CD14-positive monocyte (primary cell): ENCODE data around the gene CACNB2. TPM values are rescaled to one million over a fixed set of nuclear protein-coding genes. Genes with fewer than 3 reads are reported as not detected.
A peak's percentile ranks its signal among the peaks of the same experiment; 100 is the strongest.

Experiments used
- DNase-seq, 3 donors: peaks; one replicate each; pipeline ENCODE4 v3.0.0-alpha.2; 2011 to 2022
- H2AFZ ChIP-seq: 2 replicates; pipeline ENCODE4 v1.6.0; 2012; ENCODE audit warnings: mild to moderate bottlenecking, low read depth, low read length, inconsistent platforms; ENCODE audit not compliant: insufficient read depth, poor library complexity, severe bottlenecking
- H3K27ac ChIP-seq, 2 donors: 1 replicate in 1 of 2; 2 replicates in 1 of 2; pipeline ENCODE4 v1.5.1; 2012 to 2013; ENCODE audit warnings: low read length in 2 of 2, control low read depth in 1 of 2, inconsistent platforms in 1 of 2, low read depth in 1 of 2, mild to moderate bottlenecking in 1 of 2
- H3K27me3 ChIP-seq, 2 donors: one replicate each; pipeline versions ENCODE4 v1.6.0 to v1.6.1; 2011 to 2013; ENCODE audit warnings: low read length in 2 of 2; ENCODE audit not compliant: control insufficient read depth in 2 of 2, insufficient read depth in 2 of 2
- H3K36me3 ChIP-seq, 2 donors: replicated peaks in 1 of 2; 1 replicate in 1 of 2; 2 replicates in 1 of 2; pipeline versions ENCODE4 v1.5.1 to v1.6.1; 2012 to 2013; ENCODE audit warnings: low read length in 2 of 2, control low read depth in 1 of 2, inconsistent platforms in 1 of 2, mild to moderate bottlenecking in 1 of 2; ENCODE audit not compliant: insufficient read depth in 2 of 2, control insufficient read depth in 1 of 2
- H3K4me1 ChIP-seq, 2 donors: 1 replicate in 1 of 2; 2 replicates in 1 of 2; pipeline versions ENCODE4 v1.5.1 to v1.6.1; 2012 to 2013; ENCODE audit warnings: low read length in 2 of 2, control low read depth in 1 of 2, inconsistent platforms in 1 of 2, mild to moderate bottlenecking in 1 of 2, moderate library complexity in 1 of 2; ENCODE audit not compliant: insufficient read depth in 2 of 2, control insufficient read depth in 1 of 2
- H3K4me2 ChIP-seq: replicated peaks from 2 replicates; pipeline ENCODE3; 2012; ENCODE audit warnings: low read length, moderate library complexity, mild to moderate bottlenecking; ENCODE audit not compliant: poor library complexity, severe bottlenecking; ENCODE audit errors: extremely low read depth
- H3K4me3 ChIP-seq, 3 experiments: fragments of 200-600 bp in 1 of 3; sonication (generic) in 1 of 3; replicated peaks in 1 of 3; 1 replicate in 2 of 3; 2 replicates in 1 of 3; pipeline ENCODE4 v1.5.1; 2011 to 2013; ENCODE audit warnings: low read length in 3 of 3, mild to moderate bottlenecking in 3 of 3, control low read depth in 2 of 3, low read depth in 2 of 3, inconsistent platforms in 1 of 3, moderate library complexity in 1 of 3
- H3K79me2 ChIP-seq: 2 replicates; pipeline ENCODE4 v1.6.0; 2012; ENCODE audit warnings: mild to moderate bottlenecking, control low read depth, inconsistent platforms, low read length, moderate library complexity; ENCODE audit not compliant: insufficient read depth
- H3K9ac ChIP-seq: 2 replicates; pipeline ENCODE4 v1.6.0; 2017; ENCODE audit warnings: low read length, mild to moderate bottlenecking; ENCODE audit not compliant: insufficient read depth, poor library complexity, severe bottlenecking
- H3K9me3 ChIP-seq, 2 donors: replicated peaks in 1 of 2; 1 replicate in 1 of 2; 2 replicates in 1 of 2; pipeline versions ENCODE4 v1.5.1 to v1.6.1; 2012 to 2013; ENCODE audit warnings: low read length in 2 of 2, control low read depth in 1 of 2; ENCODE audit not compliant: control insufficient read depth in 1 of 2, insufficient read depth in 1 of 2
- H4K20me1 ChIP-seq: 2 replicates; pipeline ENCODE4 v1.6.0; 2012; ENCODE audit warnings: mild to moderate bottlenecking, low read length, control low read depth, moderate library complexity; ENCODE audit not compliant: insufficient read depth
- H3K27ac Mint-ChIP-seq, 7 donors: one replicate each; pipeline ENCODE4 v1.8.0; 2020; ENCODE audit warnings: mild to moderate bottlenecking in 7 of 7, mixed read lengths in 7 of 7, moderate library complexity in 6 of 7, inconsistent platforms in 2 of 7
- H3K27me3 Mint-ChIP-seq, 3 donors: one replicate each; pipeline ENCODE4 v1.8.0; 2021 to 2022; ENCODE audit warnings: low read depth in 3 of 3, mild to moderate bottlenecking in 3 of 3, mixed read lengths in 3 of 3, moderate library complexity in 3 of 3, inconsistent platforms in 1 of 3
- H3K36me3 Mint-ChIP-seq, 2 donors: one replicate each; pipeline ENCODE4 v1.8.0; 2020; ENCODE audit warnings: mixed read lengths in 2 of 2, inconsistent platforms in 1 of 2, mild to moderate bottlenecking in 1 of 2
- H3K4me1 Mint-ChIP-seq: one replicate; pipeline ENCODE4 v1.8.0; 2020; ENCODE audit warnings: mild to moderate bottlenecking, mixed read lengths
- H3K4me3 Mint-ChIP-seq, 2 donors: one replicate each; pipeline ENCODE4 v1.8.0; 2020; ENCODE audit warnings: mild to moderate bottlenecking in 2 of 2, mixed read lengths in 2 of 2, moderate library complexity in 1 of 2
- H3K9me3 Mint-ChIP-seq, 7 donors: one replicate each; pipeline ENCODE4 v1.8.0; 2020 to 2022; ENCODE audit warnings: mixed read lengths in 7 of 7, mild to moderate bottlenecking in 6 of 7, moderate library complexity in 6 of 7, inconsistent platforms in 2 of 7
- WGBS: methylation state at CpG from one replicate; pipeline ENCODE4 v1.1.5; 2013; ENCODE audit warnings: missing lambda C conversion rate; ENCODE audit not compliant: insufficient coverage; 5-methylcytosine and 5-hydroxymethylcytosine counted together
- intact Hi-C, 2 donors: fragments of 100-400 bp; cut with micrococcal nuclease; formaldehyde crosslinking; loops; one replicate each; pipeline versions ENCODE4 v1.15.0 to v1.15.1; 2023
- polyA plus RNA-seq, 3 donors: library from polyadenylated mRNA; depleted of rRNA in 1 of 3; unstranded in 2 of 3; stranded (reverse) in 1 of 3; fragments of 300-500 nt in 2 of 3; fragments of >200 nt in 1 of 3; fragmentation: Illumina TruSeq in 2 of 3; gene quantifications; 1 replicate in 2 of 3; 2 replicates in 1 of 3; pipeline ENCODE4 v1.2.3, GENCODE V29; 2012 to 2021
- TF ChIP-seq, protein P1 (sequence below): fragments of 200-600 bp; IDR thresholded peaks from one replicate; pipeline ENCODE4 v1.8.0; 2022; ENCODE audit warnings: antibody characterized with exemption, mild to moderate bottlenecking

The CACNB2 gene
- polyA plus RNA-seq, 3 donors: 0.05 TPM; not detected in 2

DNA sequence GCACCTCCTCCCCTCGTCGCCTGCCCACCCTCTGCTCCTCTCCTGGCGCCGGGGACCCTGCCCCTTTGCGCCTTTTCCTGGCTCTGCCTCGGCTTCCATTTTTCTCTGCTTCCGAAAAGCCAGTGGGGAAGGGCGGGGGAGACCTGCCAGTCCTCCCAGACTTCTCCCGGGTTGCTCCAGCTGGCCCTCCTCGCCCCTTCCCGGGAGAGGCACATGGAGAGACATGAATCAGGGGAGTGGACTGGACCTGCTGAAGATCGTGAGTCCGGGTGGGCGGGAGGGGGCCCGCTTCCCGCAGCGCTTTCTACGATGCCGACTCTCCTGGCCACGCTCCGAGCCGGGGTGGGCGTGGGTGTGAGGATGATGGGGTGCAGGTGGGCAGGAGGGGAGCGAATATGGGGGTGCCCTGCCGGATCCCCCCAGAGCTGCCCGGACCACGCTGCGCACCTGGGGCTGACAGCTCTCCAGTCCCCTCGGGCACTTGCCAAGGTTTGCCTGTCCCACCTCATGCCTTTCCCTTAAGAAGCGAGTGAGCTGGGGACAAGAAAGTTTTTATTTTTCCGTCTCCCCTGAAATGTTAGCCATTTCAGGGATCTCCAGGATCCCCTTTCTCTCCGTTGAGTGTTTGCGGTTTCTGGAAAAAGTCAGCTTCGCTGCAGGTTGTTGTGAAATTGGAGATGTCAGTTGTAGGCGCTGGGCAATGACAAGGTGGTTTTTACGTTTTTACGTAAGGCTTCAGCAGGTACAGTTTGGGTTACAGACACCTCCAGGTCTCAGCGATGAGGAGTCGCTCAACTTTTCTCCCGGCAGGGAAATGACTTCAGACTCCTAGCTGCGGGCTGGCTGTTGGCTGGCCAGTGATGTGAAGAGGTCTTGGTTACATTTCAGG is 977 bp downstream of the CACNB2 start:
- peaks cover 0 to 7% (median 0%) of the 10 kb centered on the region in 7 donors for H3K9me3 Mint-ChIP-seq
- no peak for DNase-seq
- no peak overlapping the region for H3K9ac ChIP-seq
- no peaks in the 10 kb centered on the region for H3K79me2 ChIP-seq
- H3K27me3 Mint-ChIP-seq: peaks cover 42 to 60% (median 52%) of the 10 kb centered on the region in 3 donors
- peaks cover 7 to 13% of the 10 kb centered on the region in 2 donors for H3K4me1 ChIP-seq
- H3K36me3 ChIP-seq: no peaks in the 10 kb centered on the region
- H3K27ac Mint-ChIP-seq: no peak overlapping the region
- H3K9me3 ChIP-seq: peaks cover 0 to 8% of the 10 kb centered on the region in 2 donors
- no peaks in the 10 kb centered on the region for H4K20me1 ChIP-seq
- H2AFZ ChIP-seq: peak overlapping the region; percentile 41
- peak overlapping the region; percentile 70 for H3K4me2 ChIP-seq
- peaks cover 36 to 54% of the 10 kb centered on the region in 2 donors for H3K27me3 ChIP-seq
- H3K4me3 Mint-ChIP-seq: peak overlapping the region; percentile 54 to 84
- H3K4me3 ChIP-seq: peak overlapping the region in 2 of 3 experiments; percentile 23 to 56
- intact Hi-C loops: no loop called here
- peaks cover 16% of the 10 kb centered on the region for H3K4me1 Mint-ChIP-seq
- no peak overlapping the region for H3K27ac ChIP-seq
- TF ChIP-seq, protein P1, sequence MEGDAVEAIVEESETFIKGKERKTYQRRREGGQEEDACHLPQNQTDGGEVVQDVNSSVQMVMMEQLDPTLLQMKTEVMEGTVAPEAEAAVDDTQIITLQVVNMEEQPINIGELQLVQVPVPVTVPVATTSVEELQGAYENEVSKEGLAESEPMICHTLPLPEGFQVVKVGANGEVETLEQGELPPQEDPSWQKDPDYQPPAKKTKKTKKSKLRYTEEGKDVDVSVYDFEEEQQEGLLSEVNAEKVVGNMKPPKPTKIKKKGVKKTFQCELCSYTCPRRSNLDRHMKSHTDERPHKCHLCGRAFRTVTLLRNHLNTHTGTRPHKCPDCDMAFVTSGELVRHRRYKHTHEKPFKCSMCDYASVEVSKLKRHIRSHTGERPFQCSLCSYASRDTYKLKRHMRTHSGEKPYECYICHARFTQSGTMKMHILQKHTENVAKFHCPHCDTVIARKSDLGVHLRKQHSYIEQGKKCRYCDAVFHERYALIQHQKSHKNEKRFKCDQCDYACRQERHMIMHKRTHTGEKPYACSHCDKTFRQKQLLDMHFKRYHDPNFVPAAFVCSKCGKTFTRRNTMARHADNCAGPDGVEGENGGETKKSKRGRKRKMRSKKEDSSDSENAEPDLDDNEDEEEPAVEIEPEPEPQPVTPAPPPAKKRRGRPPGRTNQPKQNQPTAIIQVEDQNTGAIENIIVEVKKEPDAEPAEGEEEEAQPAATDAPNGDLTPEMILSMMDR: no peak
- WGBS: 4% methylated on average over 24 of the region's 41 CpGs
- H3K36me3 Mint-ChIP-seq: no peaks in the 10 kb centered on the region

DNA sequence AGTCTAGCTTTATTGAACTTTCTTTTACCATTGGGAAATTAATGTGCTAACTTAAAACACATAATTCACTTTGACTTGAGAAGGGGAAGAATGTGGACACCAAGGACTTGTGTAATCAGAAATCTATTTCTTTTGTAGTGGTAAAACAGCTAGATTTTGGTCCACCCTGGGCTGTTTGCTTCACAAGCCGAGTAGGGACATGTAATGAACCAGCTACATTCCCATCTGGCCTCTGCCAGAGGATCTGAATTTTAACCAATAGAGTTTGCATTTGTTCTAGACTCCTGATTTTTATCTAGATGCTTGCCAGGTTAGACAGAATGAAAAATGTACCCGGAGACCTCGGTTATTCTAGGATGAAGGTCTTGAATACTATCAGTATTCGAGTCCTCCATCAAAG is 1.9 kb downstream of the CACNB2 start:
- H3K4me1 Mint-ChIP-seq: peaks cover 16% of the 10 kb centered on the region
- Histone ChIP-seq H3K79me2 (no peaks in the 10 kb centered on the region), H4K20me1 (no peaks in the 10 kb centered on the region), H3K4me3 (no peak overlapping the region), H3K4me2 (no peak overlapping the region), H3K27ac (no peak overlapping the region), H3K9ac (no peak overlapping the region), H2AFZ (no peak overlapping the region), H3K36me3 (no peaks in the 10 kb centered on the region), H3K9me3 (peaks cover 0 to 8% of the 10 kb centered on the region in 2 donors), H3K27me3 (peaks cover 36 to 54% of the 10 kb centered on the region in 2 donors), H3K4me1 (peaks cover 7 to 13% of the 10 kb centered on the region in 2 donors)
- intact Hi-C loops: no loop called here
- H3K4me3 Mint-ChIP-seq: peak overlapping the region in 1 of 2 donors; percentile 54
- TF ChIP-seq, protein P1: no peak
- WGBS: no CpG with 5 or more reads among the region's 4 CpGs
- peaks cover 0 to 7% (median 0%) of the 10 kb centered on the region in 7 donors for H3K9me3 Mint-ChIP-seq
- no peak overlapping the region for H3K27ac Mint-ChIP-seq
- peaks cover 42 to 59% (median 52%) of the 10 kb centered on the region in 3 donors for H3K27me3 Mint-ChIP-seq
- no peak for DNase-seq
- no peaks in the 10 kb centered on the region for H3K36me3 Mint-ChIP-seq
